GM12878 (cell line): ENCODE measurements around the gene PTPN14. TPM values are rescaled to one million over a fixed set of nuclear protein-coding genes. Genes with fewer than 3 reads are reported as not detected.
A peak's percentile ranks its signal among the peaks of the same experiment; 100 is the strongest.
"Not testable (repeated sequence)": the region's sequence is repeated elsewhere in the genome, so short reads cannot be mapped to it uniquely, and the experiment has no call there.

Experiments used
- ATAC-seq: fragments of 200-7000 bp; cut with Tn5 transposase; 3 replicates; pipeline ENCODE4 v1.9.1; 2020; ENCODE audit warnings: mild to moderate bottlenecking, moderate library complexity
- BruUV-seq: library from RNA; stranded (reverse); fragments of 400-500 nt; replicated peaks from 2 replicates; lab custom pipeline; 2021; lab: Mats Ljungman, UMichigan
- CTCF ChIA-PET: fragments of 300-600 bp; sonication (Branson Sonifier 250); formaldehyde crosslinking; extraction: SDS; loops from one replicate; lab custom pipeline; 2021; ENCODE audit warnings: inconsistent platforms; lab: Yijun Ruan, JAX
- POLR2A ChIA-PET: fragments of 350-600 bp; formaldehyde crosslinking; extraction: SDS; loops from one replicate; lab custom pipeline; 2021; ENCODE audit warnings: inconsistent platforms; lab: Charles Lee
- RAD21 ChIA-PET: fragments of 300-600 bp; sonication (Branson Sonifier 250); formaldehyde crosslinking; loops from one replicate; lab custom pipeline; 2023; ENCODE audit warnings: antibody characterized with exemption; ENCODE audit not compliant: unreplicated experiment; lab: Charles Lee
- SMC1A ChIA-PET: fragments of 300-600 bp; sonication (Branson Sonifier 250); formaldehyde crosslinking; loops from one replicate; lab custom pipeline; 2023; ENCODE audit not compliant: unreplicated experiment, uncharacterized antibody; lab: Charles Lee
- DNase-seq: peaks from one replicate; pipeline ENCODE4 v3.0.0-alpha.2; 2011; ENCODE audit warnings: low read depth, low spot score
- FAIRE-seq: peaks from 3 replicates; lab custom pipeline; 2011; peaks lifted over from hg19 to GRCh38; lab: Jason Lieb, UNC
- H2AFZ ChIP-seq: 2 replicates; pipeline ENCODE4 v1.6.0; 2011; ENCODE audit warnings: low read depth, low read length, control low read depth; ENCODE audit not compliant: control insufficient read depth
- H3K27ac ChIP-seq: 2 replicates; pipeline ENCODE4 v1.5.1; 2011; ENCODE audit warnings: control low read depth; ENCODE audit not compliant: control insufficient read depth, insufficient read depth
- H3K27me3 ChIP-seq, 2 experiments: replicated peaks in 1 of 2; 2 replicates each; pipeline versions ENCODE4 v1.6.0 to v1.6.1; 2011; ENCODE audit warnings: low read length in 1 of 2; ENCODE audit not compliant: control insufficient read depth in 2 of 2, insufficient read depth in 2 of 2
- H3K36me3 ChIP-seq, 2 experiments: 2 replicates each; pipeline ENCODE4 v1.5.1; 2011; ENCODE audit warnings: low read length in 1 of 2; ENCODE audit not compliant: control insufficient read depth in 2 of 2, insufficient read depth in 2 of 2
- H3K4me1 ChIP-seq: 2 replicates; pipeline ENCODE4 v1.6.1; 2011; ENCODE audit warnings: mild to moderate bottlenecking, low read length, moderate library complexity, mixed read lengths; ENCODE audit not compliant: control insufficient read depth, insufficient read depth
- H3K4me2 ChIP-seq: 2 replicates; pipeline ENCODE4 v1.6.0; 2011; ENCODE audit warnings: control low read depth; ENCODE audit not compliant: control insufficient read depth, insufficient read depth
- H3K4me3 ChIP-seq: fragments of 200-600 bp; sonication (generic); 2 replicates; pipeline ENCODE4 v1.5.1; 2016
- H3K79me2 ChIP-seq: 2 replicates; pipeline ENCODE4 v1.6.0; 2011; ENCODE audit warnings: low read length; ENCODE audit not compliant: control insufficient read depth, insufficient read depth
- H3K9ac ChIP-seq: 2 replicates; pipeline ENCODE4 v1.8.0; 2011; ENCODE audit warnings: low read length, control low read depth, mixed read lengths; ENCODE audit not compliant: control insufficient read depth, insufficient read depth
- H3K9me3 ChIP-seq: replicated peaks from 3 replicates; pipeline ENCODE4 v1.5.1; 2011; ENCODE audit warnings: mild to moderate bottlenecking, low read length; ENCODE audit not compliant: control insufficient read depth, insufficient read depth
- H4K20me1 ChIP-seq: 2 replicates; pipeline ENCODE4 v1.6.0; 2011; ENCODE audit not compliant: control insufficient read depth, insufficient read depth
- BCL3 ChIP-seq: IDR thresholded peaks from 2 replicates; pipeline ENCODE4 v1.6.1; 2011; ENCODE audit warnings: borderline replicate concordance, low read depth, mild to moderate bottlenecking, moderate library complexity, low read length; ENCODE audit not compliant: insufficient read depth, poor library complexity, severe bottlenecking
- HCFC1 ChIP-seq: fragments of 150-350 bp; IDR thresholded peaks from 2 replicates; pipeline ENCODE4 v1.6.1; 2014; ENCODE audit warnings: low read length
- HDGF ChIP-seq: fragments of 450-650 bp; IDR thresholded peaks from 2 replicates; pipeline ENCODE4 v1.6.1; 2016; ENCODE audit warnings: antibody characterized with exemption
- MEF2A ChIP-seq: IDR thresholded peaks from 2 replicates; pipeline ENCODE4 v1.6.1; 2011; ENCODE audit warnings: low read depth, mild to moderate bottlenecking, low read length, moderate library complexity; ENCODE audit not compliant: insufficient read depth
- NR2C1 ChIP-seq: fragments of 450-650 bp; IDR thresholded peaks from 2 replicates; pipeline ENCODE4 v1.6.1; 2017; ENCODE audit warnings: antibody characterized with exemption, mild to moderate bottlenecking, moderate library complexity
- SREBF1 ChIP-seq: IDR thresholded peaks from 2 replicates; pipeline ENCODE4 v1.6.1; 2012; ENCODE audit warnings: mild to moderate bottlenecking, low read length
- WGBS: methylation state at CpG from one replicate; pipeline ENCODE4 v1.1.6; 2016; ENCODE audit warnings: low lambda C conversion rate; ENCODE audit not compliant: insufficient replicate concordance, insufficient coverage; ENCODE audit errors: missing lambda C conversion rate; 5-methylcytosine and 5-hydroxymethylcytosine counted together
- in situ Hi-C: fragments of 300-500 bp; cut with MboI; formaldehyde crosslinking; loops from 9 replicates; pipeline ENCODE4 v1.14.3; 2018; ENCODE audit warnings: mixed read lengths
- intact Hi-C: fragments of 100-400 bp; cut with micrococcal nuclease; formaldehyde crosslinking; loops from one replicate; pipeline ENCODE4 v1.14.2; 2022; ENCODE audit not compliant: unreplicated experiment
- polyA plus RNA-seq, 11 experiments: library from polyadenylated mRNA; depleted of rRNA in 4 of 11; unstranded in 6 of 11; stranded (reverse) in 5 of 11; fragments of >200 nt; fragmentation: Nextera tagmentation in 4 of 11; fragmentation: Illumina TruSeq in 1 of 11; extraction: Ambion mirVana in 4 of 11; extraction: Trizol in 1 of 11; gene quantifications; 1 replicate in 1 of 11; 2 replicates in 10 of 11; pipeline versions ENCODE4 v1.2.1 to v1.2.3, GENCODE V29; 2011 to 2016; ENCODE audit warnings: inconsistent platforms in 2 of 11, missing spikeins in 2 of 11, low read depth in 1 of 11
- total RNA-seq, 4 experiments: library from RNA; depleted of rRNA in 3 of 4; stranded (reverse); fragments of >200 nt in 3 of 4; fragmentation: Illumina TruSeq in 1 of 4; extraction: Trizol in 1 of 4; gene quantifications; 2 replicates each; pipeline versions ENCODE4 v1.2.1 to v1.2.3, GENCODE V29; 2013 to 2021
- TF ChIP-seq, protein P1 (sequence below): fragments of 450-650 bp; IDR thresholded peaks from 2 replicates; pipeline ENCODE4 v1.6.1; 2017; ENCODE audit warnings: antibody characterized with exemption, mild to moderate bottlenecking, moderate library complexity
- TF ChIP-seq, protein P2 (sequence below): fragments of 450-650 bp; IDR thresholded peaks from 2 replicates; pipeline ENCODE4 v1.6.1; 2017; ENCODE audit warnings: mild to moderate bottlenecking

The PTPN14 gene
- total and polyA plus RNA-seq, 10 of the 15 experiments (the other 5 are each of a cell fraction or from before 2014, with no cell fraction given) = 0.05 to 5.1 (median 0.44) TPM

DNA sequence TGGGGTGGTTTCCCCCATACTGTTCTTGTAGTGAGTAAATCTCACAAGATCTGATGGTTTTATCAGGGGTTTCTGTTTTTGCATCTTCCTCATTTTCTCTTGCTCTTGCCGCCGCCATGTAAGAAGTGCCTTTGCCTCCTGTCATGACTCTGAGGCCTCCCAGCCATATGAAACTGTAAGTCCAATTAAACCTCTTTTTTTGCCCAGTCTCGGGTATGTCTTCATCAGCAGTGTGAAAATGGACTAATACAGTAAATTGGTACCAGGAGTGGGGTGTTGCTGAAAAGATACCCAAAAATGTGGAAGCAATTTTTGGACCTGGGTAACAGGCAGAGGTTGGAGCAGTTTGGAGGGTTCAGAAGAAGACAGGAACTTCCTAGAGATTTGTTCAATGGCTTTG, 24.7 kb upstream of the PTPN14 start:
- H3K79me2 ChIP-seq, H3K4me2 ChIP-seq, H3K36me3 ChIP-seq, H3K9me3 ChIP-seq, H2AFZ ChIP-seq, FAIRE-seq, H4K20me1 ChIP-seq, intact Hi-C loops, H3K27me3 ChIP-seq, RAD21 ChIA-PET, ATAC-seq, POLR2A ChIA-PET, BruUV-seq, H3K4me1 ChIP-seq, DNase-seq, H3K4me3 ChIP-seq, in situ Hi-C loops, H3K9ac ChIP-seq, H3K27ac ChIP-seq: not testable (repeated sequence)
- ChIA-PET CTCF (interaction anchor here (1.0 kb wide), 1 partner anchor 315 kb away, joined by 3 read pairs; no protein-coding TSS in a partner anchor), SMC1A (interaction anchor here (3.1 kb wide), 1 partner anchor 10 kb away, joined by 10 read pairs; no protein-coding TSS in a partner anchor)
- 62% methylated on average over 3 of the region's 3 CpGs for WGBS

DNA sequence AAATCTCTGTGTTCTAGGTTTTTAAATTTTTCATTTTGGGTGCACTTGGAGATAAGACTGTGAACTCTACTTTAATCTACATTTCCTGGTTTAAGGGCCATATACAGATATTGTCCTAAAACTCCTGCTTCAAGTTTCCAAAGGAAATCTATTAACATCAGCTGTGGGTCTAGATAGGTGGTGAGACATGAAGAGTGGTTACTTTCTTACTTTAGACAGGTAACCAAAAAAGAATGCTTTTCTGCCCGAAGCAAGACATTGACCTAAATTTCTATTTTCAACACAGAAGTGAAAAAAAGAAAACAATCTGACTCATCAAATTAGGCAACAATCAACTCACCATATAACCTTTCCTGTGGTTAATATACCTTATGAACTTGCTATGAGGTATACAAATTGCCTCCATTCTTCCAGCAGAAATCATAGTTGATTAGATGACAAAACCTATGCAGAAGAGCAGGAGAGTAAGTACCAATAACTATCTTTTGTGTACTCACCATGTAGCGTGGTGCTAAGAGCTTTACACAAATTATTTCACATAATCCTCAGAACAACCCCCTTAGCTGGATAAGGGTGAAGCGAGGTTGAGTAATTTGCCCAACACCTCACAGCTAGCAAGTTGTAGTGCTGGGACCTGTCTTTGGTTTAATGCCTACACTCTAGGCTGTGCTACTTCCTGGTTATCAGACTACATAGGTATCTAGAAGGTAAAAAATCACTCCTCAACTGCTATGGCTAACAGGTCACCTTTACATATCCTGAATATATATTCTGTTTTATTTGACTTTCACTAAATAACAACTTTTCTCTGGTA, 23.4 kb upstream of the PTPN14 start:
- Histone ChIP-seq H3K4me3 (no peak overlapping the region), H2AFZ (no peak overlapping the region), H3K4me1 (no peaks in the 10 kb centered on the region), H3K27ac (no peak overlapping the region), H3K79me2 (no peaks in the 10 kb centered on the region), H3K9ac (no peak overlapping the region), H3K27me3 (no peaks in the 10 kb centered on the region), H3K4me2 (no peak overlapping the region), H3K36me3 (no peaks in the 10 kb centered on the region), H4K20me1 (no peaks in the 10 kb centered on the region), H3K9me3 (peaks cover 1% of the 10 kb centered on the region; the same call in 1 of the 3 replicates)
- ChIA-PET CTCF (interaction anchor here (0.7 to 2.9 kb wide), 6 partner anchors 10 to 314 kb away, joined by 3 to 11 read pairs (median 4); no protein-coding TSS in a partner anchor), RAD21 (interaction anchor here (0.8 to 3.1 kb wide), 5 partner anchors 10 to 147 kb away, joined by 3 to 14 read pairs (median 3); no protein-coding TSS in a partner anchor), SMC1A (interaction anchor here (1.0 to 4.1 kb wide), 6 partner anchors 9 to 99 kb away, joined by 3 to 29 read pairs (median 5); no protein-coding TSS in a partner anchor), POLR2A (interaction anchor here (1.5 kb wide), 1 partner anchor 10 kb away, joined by 5 read pairs; no protein-coding TSS in a partner anchor)
- ATAC-seq (peak; percentile 44), DNase-seq (no peak), FAIRE-seq (no peak)
- no TSS peak for BruUV-seq
- intact Hi-C loops (no loop called here), in situ Hi-C loops (no loop called here)
- WGBS = 29% methylated on average over 3 of the region's 3 CpGs
- no peak for TF ChIP-seq HCFC1
- TF ChIP-seq, protein P1, sequence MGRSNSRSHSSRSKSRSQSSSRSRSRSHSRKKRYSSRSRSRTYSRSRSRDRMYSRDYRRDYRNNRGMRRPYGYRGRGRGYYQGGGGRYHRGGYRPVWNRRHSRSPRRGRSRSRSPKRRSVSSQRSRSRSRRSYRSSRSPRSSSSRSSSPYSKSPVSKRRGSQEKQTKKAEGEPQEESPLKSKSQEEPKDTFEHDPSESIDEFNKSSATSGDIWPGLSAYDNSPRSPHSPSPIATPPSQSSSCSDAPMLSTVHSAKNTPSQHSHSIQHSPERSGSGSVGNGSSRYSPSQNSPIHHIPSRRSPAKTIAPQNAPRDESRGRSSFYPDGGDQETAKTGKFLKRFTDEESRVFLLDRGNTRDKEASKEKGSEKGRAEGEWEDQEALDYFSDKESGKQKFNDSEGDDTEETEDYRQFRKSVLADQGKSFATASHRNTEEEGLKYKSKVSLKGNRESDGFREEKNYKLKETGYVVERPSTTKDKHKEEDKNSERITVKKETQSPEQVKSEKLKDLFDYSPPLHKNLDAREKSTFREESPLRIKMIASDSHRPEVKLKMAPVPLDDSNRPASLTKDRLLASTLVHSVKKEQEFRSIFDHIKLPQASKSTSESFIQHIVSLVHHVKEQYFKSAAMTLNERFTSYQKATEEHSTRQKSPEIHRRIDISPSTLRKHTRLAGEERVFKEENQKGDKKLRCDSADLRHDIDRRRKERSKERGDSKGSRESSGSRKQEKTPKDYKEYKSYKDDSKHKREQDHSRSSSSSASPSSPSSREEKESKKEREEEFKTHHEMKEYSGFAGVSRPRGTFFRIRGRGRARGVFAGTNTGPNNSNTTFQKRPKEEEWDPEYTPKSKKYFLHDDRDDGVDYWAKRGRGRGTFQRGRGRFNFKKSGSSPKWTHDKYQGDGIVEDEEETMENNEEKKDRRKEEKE = no peak
- TF ChIP-seq SREBF1 = no peak
- no peak for TF ChIP-seq BCL3
- no peak for TF ChIP-seq NR2C1
- TF ChIP-seq HDGF = no peak
- TF ChIP-seq MEF2A = no peak
- TF ChIP-seq, protein P2, sequence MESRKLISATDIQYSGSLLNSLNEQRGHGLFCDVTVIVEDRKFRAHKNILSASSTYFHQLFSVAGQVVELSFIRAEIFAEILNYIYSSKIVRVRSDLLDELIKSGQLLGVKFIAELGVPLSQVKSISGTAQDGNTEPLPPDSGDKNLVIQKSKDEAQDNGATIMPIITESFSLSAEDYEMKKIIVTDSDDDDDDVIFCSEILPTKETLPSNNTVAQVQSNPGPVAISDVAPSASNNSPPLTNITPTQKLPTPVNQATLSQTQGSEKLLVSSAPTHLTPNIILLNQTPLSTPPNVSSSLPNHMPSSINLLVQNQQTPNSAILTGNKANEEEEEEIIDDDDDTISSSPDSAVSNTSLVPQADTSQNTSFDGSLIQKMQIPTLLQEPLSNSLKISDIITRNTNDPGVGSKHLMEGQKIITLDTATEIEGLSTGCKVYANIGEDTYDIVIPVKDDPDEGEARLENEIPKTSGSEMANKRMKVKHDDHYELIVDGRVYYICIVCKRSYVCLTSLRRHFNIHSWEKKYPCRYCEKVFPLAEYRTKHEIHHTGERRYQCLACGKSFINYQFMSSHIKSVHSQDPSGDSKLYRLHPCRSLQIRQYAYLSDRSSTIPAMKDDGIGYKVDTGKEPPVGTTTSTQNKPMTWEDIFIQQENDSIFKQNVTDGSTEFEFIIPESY = no peak
